Subcutaneous abdominal adipose tissue (tissue), 5 donors: ENCODE results near the gene PQBP1.

Experiments
- H3K27ac ChIP-seq: one replicate; pipeline ENCODE4 v1.7.0; 2013; ENCODE audit warnings: low read depth, mild to moderate bottlenecking, inconsistent platforms, low read length, moderate library complexity
- H3K27me3 ChIP-seq, 5 donors: one replicate each; pipeline ENCODE4 v1.7.0; 2013; ENCODE audit warnings: low read length in 5 of 5, inconsistent platforms in 1 of 5; ENCODE audit not compliant: control insufficient read depth in 5 of 5, insufficient read depth in 4 of 5
- H3K36me3 ChIP-seq, 5 donors: one replicate each; pipeline ENCODE4 v1.7.0; 2013; ENCODE audit warnings: low read length in 5 of 5; ENCODE audit not compliant: control insufficient read depth in 5 of 5, insufficient read depth in 5 of 5
- H3K4me1 ChIP-seq, 5 donors: one replicate each; pipeline ENCODE4 v1.7.0; 2013; ENCODE audit warnings: low read length in 5 of 5, mild to moderate bottlenecking in 3 of 5, moderate library complexity in 1 of 5; ENCODE audit not compliant: control insufficient read depth in 5 of 5, insufficient read depth in 5 of 5
- H3K4me3 ChIP-seq, 5 donors: one replicate each; pipeline ENCODE4 v1.7.0; 2013; ENCODE audit warnings: low read length in 5 of 5, low read depth in 1 of 5
- H3K9ac ChIP-seq, 5 donors: one replicate each; pipeline ENCODE4 v1.7.0; 2013; ENCODE audit warnings: low read length in 5 of 5, mild to moderate bottlenecking in 4 of 5, moderate library complexity in 3 of 5
- H3K9me3 ChIP-seq, 5 donors: one replicate each; pipeline ENCODE4 v1.7.0; 2013; ENCODE audit warnings: low read length in 5 of 5; ENCODE audit not compliant: control insufficient read depth in 5 of 5
- donor health status: healthy.
- donor health status: healthy.
- donor health status: healthy.
- donor health status: healthy.
- donor health status: healthy.

PQBP1 gene

DNA sequence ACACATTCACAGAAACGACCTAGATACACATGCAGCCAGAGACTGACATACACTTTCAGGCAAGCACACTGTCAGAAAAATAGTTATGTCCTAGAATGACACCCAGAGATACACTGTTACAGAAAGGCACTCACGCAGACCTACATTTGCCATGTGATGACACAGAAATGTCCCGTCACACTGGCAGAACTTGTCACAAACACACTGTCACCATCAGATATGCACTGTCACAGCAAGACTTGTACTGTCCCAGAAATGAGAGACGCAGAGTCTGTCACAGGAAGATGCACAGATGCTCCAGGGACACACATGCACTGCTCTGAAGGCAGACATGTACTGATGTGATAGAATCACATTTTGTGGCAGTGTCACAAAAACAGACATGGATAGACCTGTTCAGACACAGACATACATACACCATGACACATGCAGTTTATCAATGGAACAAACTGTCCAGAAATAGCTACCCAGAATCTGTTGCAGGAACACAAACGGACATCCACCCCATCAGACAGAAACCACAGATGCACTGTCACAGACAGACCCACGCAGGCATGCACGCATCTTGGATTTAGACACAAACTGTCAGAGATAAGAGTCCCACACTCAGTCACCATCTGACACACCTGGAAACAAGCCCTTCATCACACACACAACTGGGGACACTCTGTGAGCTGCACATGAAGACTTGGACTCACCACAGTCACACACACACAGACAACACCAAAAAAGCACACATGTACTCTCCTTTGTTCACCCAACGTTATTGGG is 22.4 kb downstream of the PQBP1 start:
- Histone ChIP-seq H3K9ac (no peak overlapping the region), H3K27ac (peak overlapping the region; percentile 30), H3K36me3 (peaks cover 0 to 35% (median 25%) of the 10 kb centered on the region in 5 donors), H3K27me3 (peaks cover 0 to 18% (median 3%) of the 10 kb centered on the region in 5 donors), H3K4me3 (peak overlapping the region in 1 of 5 donors; percentile 64), H3K4me1 (peaks cover 0 to 27% (median 26%) of the 10 kb centered on the region in 5 donors), H3K9me3 (no peaks in the 10 kb centered on the region)

DNA sequence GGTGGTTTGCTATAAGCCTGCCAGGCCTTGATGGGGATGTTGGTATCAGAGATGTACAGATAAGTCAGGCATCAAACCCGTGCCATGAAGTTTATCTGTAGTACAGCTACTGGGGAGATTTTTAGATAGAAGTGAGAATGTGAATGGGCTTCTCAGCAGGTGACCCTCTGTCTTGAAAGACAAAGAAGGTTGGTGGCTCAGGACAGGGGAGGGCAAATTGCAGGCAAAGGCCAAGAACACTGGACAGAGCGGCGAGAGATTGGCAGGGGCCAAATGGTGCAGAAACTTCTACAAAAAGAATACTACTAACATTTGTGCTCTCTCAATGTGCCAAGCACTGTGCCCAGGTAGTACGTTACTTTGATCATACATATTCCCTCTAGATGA is 23.0 kb downstream of the PQBP1 start:
- no peaks in the 10 kb centered on the region for H3K9me3 ChIP-seq
- no peak overlapping the region for H3K4me3 ChIP-seq
- no peak overlapping the region for H3K9ac ChIP-seq
- H3K27ac ChIP-seq: no peak overlapping the region
- H3K4me1 ChIP-seq: peaks cover 0 to 27% (median 26%) of the 10 kb centered on the region in 5 donors
- H3K27me3 ChIP-seq: peaks cover 0 to 18% (median 3%) of the 10 kb centered on the region in 5 donors
- H3K36me3 ChIP-seq: peaks cover 0 to 39% (median 30%) of the 10 kb centered on the region in 5 donors

DNA sequence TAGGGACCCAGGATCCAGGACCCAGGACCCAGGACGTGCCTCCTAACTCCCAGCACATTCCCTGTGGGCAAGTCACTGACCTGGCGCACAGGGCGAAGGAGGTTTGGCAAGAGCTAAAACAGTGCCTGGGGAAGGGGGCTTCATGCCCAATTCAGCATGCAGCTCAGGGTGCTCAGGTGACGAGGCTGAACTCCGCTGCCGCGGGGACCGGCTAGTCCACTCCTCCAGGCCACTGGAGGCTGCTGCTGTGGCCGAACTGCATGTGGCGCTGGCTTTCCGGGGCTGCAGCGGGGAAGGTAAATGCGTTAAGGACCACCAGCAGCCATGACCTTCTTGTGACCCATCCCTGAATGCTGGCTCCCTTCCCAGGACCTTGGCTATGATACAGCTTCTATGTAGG is 26.0 kb downstream of the PQBP1 start:
- Histone ChIP-seq H3K4me1 (peaks cover 0 to 12% (median 8%) of the 10 kb centered on the region in 5 donors), H3K4me3 (no peak overlapping the region), H3K27ac (no peak overlapping the region), H3K9me3 (no peaks in the 10 kb centered on the region), H3K27me3 (peaks cover 0 to 15% (median 7%) of the 10 kb centered on the region in 5 donors), H3K36me3 (peaks cover 0 to 51% (median 37%) of the 10 kb centered on the region in 5 donors), H3K9ac (no peak overlapping the region)

- H3K36me3 ChIP-seq: peaks cover 0 to 51% (median 37%) of the 10 kb centered on the region in 5 donors
- peaks cover 0 to 15% (median 7%) of the 10 kb centered on the region in 5 donors for H3K27me3 ChIP-seq
- no peak overlapping the region for H3K9ac ChIP-seq
- no peak overlapping the region for H3K27ac ChIP-seq
- peaks cover 0 to 9% (median 4%) of the 10 kb centered on the region in 5 donors for H3K4me1 ChIP-seq
- no peaks in the 10 kb centered on the region for H3K9me3 ChIP-seq
- H3K4me3 ChIP-seq: no peak overlapping the region
Observed at GRCh38 chrX:48924270-48924669, 26.5 kb downstream of the PQBP1 start.

- H3K36me3 ChIP-seq: peaks cover 4 to 57% (median 41%) of the 10 kb centered on the region in 5 donors
- H3K27ac ChIP-seq: no peak overlapping the region
Observed at GRCh38 chrX:48927123-48927522, 29.4 kb downstream of the PQBP1 start.

GRCh38 chrX:48927736-48928382 is 30.1 kb downstream of the PQBP1 start:
- Histone ChIP-seq H3K27ac (no peak overlapping the region), H3K36me3 (peaks cover 4 to 52% (median 39%) of the 10 kb centered on the region in 5 donors), H3K9ac (no peak overlapping the region), H3K27me3 (peaks cover 0 to 10% (median 7%) of the 10 kb centered on the region in 5 donors), H3K9me3 (peaks cover 0 to 2% (median 2%) of the 10 kb centered on the region in 5 donors), H3K4me1 (no peaks in the 10 kb centered on the region), H3K4me3 (no peak overlapping the region)

More at GRCh38 chrX:48927123-48927522, 29.4 kb downstream of the PQBP1 start:
- Histone ChIP-seq H3K9me3 (no peaks in the 10 kb centered on the region), H3K4me1 (no peaks in the 10 kb centered on the region), H3K27me3 (peaks cover 0 to 10% (median 7%) of the 10 kb centered on the region in 5 donors), H3K4me3 (no peak overlapping the region), H3K9ac (no peak overlapping the region)

- no peak overlapping the region for H3K27ac ChIP-seq
- H3K27me3 ChIP-seq: peaks cover 0 to 4% (median 0%) of the 10 kb centered on the region in 5 donors
- H3K4me3 ChIP-seq: no peak overlapping the region
- peaks cover 0 to 10% (median 5%) of the 10 kb centered on the region in 5 donors for H3K9me3 ChIP-seq
- peaks cover 0 to 21% (median 0%) of the 10 kb centered on the region in 5 donors for H3K4me1 ChIP-seq
- H3K9ac ChIP-seq: no peak overlapping the region
- H3K36me3 ChIP-seq: peaks cover 4 to 37% (median 26%) of the 10 kb centered on the region in 5 donors
Observed at GRCh38 chrX:48933757-48934156, 36.0 kb downstream of the PQBP1 start.

- H3K9me3 ChIP-seq: peaks cover 0 to 10% (median 5%) of the 10 kb centered on the region in 5 donors
- no peak overlapping the region for H3K4me3 ChIP-seq
- peaks cover 4 to 41% (median 26%) of the 10 kb centered on the region in 5 donors for H3K36me3 ChIP-seq
- no peak overlapping the region for H3K9ac ChIP-seq
- peaks cover 0 to 9% (median 2%) of the 10 kb centered on the region in 5 donors for H3K27me3 ChIP-seq
- H3K4me1 ChIP-seq: peaks cover 0 to 25% (median 0%) of the 10 kb centered on the region in 5 donors
- no peak overlapping the region for H3K27ac ChIP-seq
Observed at GRCh38 chrX:48934581-48935300, 37.0 kb downstream of the PQBP1 start.

DNA sequence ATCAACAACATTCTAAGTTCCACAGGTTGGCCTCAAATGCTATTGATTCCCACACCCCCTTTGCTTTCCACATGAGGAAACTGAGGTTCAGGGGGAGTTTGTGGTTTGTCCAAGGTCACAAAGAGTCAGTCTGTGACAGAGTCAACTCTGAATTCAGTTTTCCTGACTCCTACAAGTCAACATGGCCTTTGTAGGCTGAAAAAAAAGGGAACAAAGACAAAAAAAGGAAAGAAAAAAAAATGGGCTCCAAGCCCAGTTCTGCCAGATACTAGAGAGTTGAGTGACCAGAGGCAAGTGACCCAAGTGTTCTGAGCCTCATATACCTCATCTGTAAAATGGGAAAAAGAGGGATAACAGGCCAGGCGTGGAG is 37.6 kb downstream of the PQBP1 start:
- peaks cover 0 to 9% (median 3%) of the 10 kb centered on the region in 5 donors for H3K27me3 ChIP-seq
- peaks cover under 1 to 37% (median 23%) of the 10 kb centered on the region in 5 donors for H3K36me3 ChIP-seq
- H3K27ac ChIP-seq: no peak overlapping the region
- H3K4me1 ChIP-seq: peaks cover 0 to 25% (median 2%) of the 10 kb centered on the region in 5 donors
- peaks cover 0 to 10% (median 5%) of the 10 kb centered on the region in 5 donors for H3K9me3 ChIP-seq
- H3K9ac ChIP-seq: no peak overlapping the region
- no peak overlapping the region for H3K4me3 ChIP-seq
